Endothelial cell of umbilical vein (primary cell): ENCODE results near the gene NDUFAF2. TPM values are rescaled to one million over a fixed set of nuclear protein-coding genes. Genes with fewer than 3 reads are reported as not detected.

Source experiments
- BruUV-seq: library from RNA; stranded (reverse); fragments of 400-500 nt; replicated peaks from 2 replicates; lab custom pipeline; 2021; lab: Mats Ljungman, UMichigan
- CTCF ChIA-PET: fragments of 300-600, 350-600 bp; sonication (Branson Sonifier 250); formaldehyde crosslinking; loops from one replicate; lab custom pipeline; 2021; ENCODE audit warnings: antibody characterized with exemption, inconsistent platforms; lab: Charles Lee
- POLR2A ChIA-PET: fragments of 300-600, 350-600 bp; sonication (Branson Sonifier 250); formaldehyde crosslinking; loops from one replicate; lab custom pipeline; 2021; ENCODE audit warnings: antibody characterized with exemption, inconsistent platforms; lab: Charles Lee
- DNase-seq: peaks from one replicate; pipeline ENCODE4 v3.0.0-alpha.2; 2011; ENCODE audit warnings: low read depth, low spot score
- FAIRE-seq: peaks from 2 replicates; lab custom pipeline; 2011; peaks lifted over from hg19 to GRCh38; lab: Jason Lieb, UNC
- H2AFZ ChIP-seq: 2 replicates; pipeline ENCODE4 v1.6.0; 2012; ENCODE audit warnings: low read depth, low read length, control low read depth, inconsistent platforms
- H3K27ac ChIP-seq: 2 replicates; pipeline ENCODE4 v1.5.1; 2011; ENCODE audit warnings: low read depth, mild to moderate bottlenecking, control low read depth, low read length, moderate library complexity; ENCODE audit not compliant: insufficient read depth
- H3K27me3 ChIP-seq, 2 experiments: 2 replicates each; pipeline versions ENCODE4 v1.6.0 to v1.6.1; 2011; ENCODE audit warnings: low read length in 2 of 2, mixed read lengths in 1 of 2; ENCODE audit not compliant: control insufficient read depth in 2 of 2, insufficient read depth in 2 of 2
- H3K36me3 ChIP-seq, 2 experiments: 2 replicates in 1 of 2; 3 replicates in 1 of 2; pipeline ENCODE4 v1.5.1; 2011; ENCODE audit warnings: low read length in 2 of 2, mild to moderate bottlenecking in 1 of 2, moderate library complexity in 1 of 2; ENCODE audit not compliant: control insufficient read depth in 2 of 2, insufficient read depth in 2 of 2; ENCODE audit errors: extremely low read depth in 1 of 2
- H3K4me1 ChIP-seq: 3 replicates; pipeline ENCODE4 v1.5.1; 2011; ENCODE audit warnings: mild to moderate bottlenecking, low read length; ENCODE audit not compliant: control insufficient read depth, insufficient read depth; ENCODE audit errors: extremely low read depth
- H3K4me2 ChIP-seq: 2 replicates; pipeline ENCODE4 v1.6.1; 2011; ENCODE audit warnings: low read length, control low read depth, mixed read lengths; ENCODE audit not compliant: insufficient read depth
- H3K4me3 ChIP-seq, 3 experiments: fragments of 200-600 bp in 1 of 3; sonication (generic), shearing (Covaris generic) in 1 of 3; replicated peaks in 1 of 3; 2 replicates each; pipeline ENCODE4 v1.5.1; 2011 to 2016; ENCODE audit warnings: control low read depth in 3 of 3, low read length in 3 of 3, mild to moderate bottlenecking in 2 of 3, inconsistent platforms in 1 of 3, low read depth in 1 of 3, moderate library complexity in 1 of 3; ENCODE audit not compliant: insufficient read depth in 1 of 3
- H3K79me2 ChIP-seq: 2 replicates; pipeline ENCODE4 v1.6.0; 2012; ENCODE audit warnings: low read length, inconsistent platforms; ENCODE audit not compliant: control insufficient read depth, insufficient read depth
- H3K9ac ChIP-seq: replicated peaks from 2 replicates; pipeline ENCODE3; 2011; ENCODE audit warnings: low read length, control low read depth; ENCODE audit not compliant: insufficient read depth; ENCODE audit errors: extremely low read depth
- H3K9me1 ChIP-seq: replicated peaks from 3 replicates; pipeline ENCODE4 v1.6.0; 2011; ENCODE audit warnings: mild to moderate bottlenecking, low read length; ENCODE audit not compliant: control insufficient read depth, insufficient read depth; ENCODE audit errors: extremely low read depth
- H3K9me3 ChIP-seq: replicated peaks from 2 replicates; pipeline ENCODE4 v1.5.1; 2012; ENCODE audit warnings: low read length, inconsistent platforms; ENCODE audit not compliant: control insufficient read depth, insufficient read depth
- H4K20me1 ChIP-seq: replicated peaks from 2 replicates; pipeline ENCODE3; 2011; ENCODE audit warnings: mild to moderate bottlenecking, low read length; ENCODE audit not compliant: control insufficient read depth, insufficient read depth; ENCODE audit errors: extremely low read depth
- EZH2 ChIP-seq: IDR thresholded peaks from 2 replicates; pipeline ENCODE4 v1.6.1; 2012; ENCODE audit warnings: borderline replicate concordance, low read depth, mild to moderate bottlenecking, moderate library complexity, low read length, inconsistent platforms; ENCODE audit not compliant: severe bottlenecking
- FOS ChIP-seq: IDR thresholded peaks from 2 replicates; pipeline ENCODE4 v1.6.1; 2011; ENCODE audit warnings: mild to moderate bottlenecking, low read length, moderate library complexity, borderline replicate concordance; ENCODE audit not compliant: insufficient read depth
- GATA2 ChIP-seq: IDR thresholded peaks from 2 replicates; pipeline ENCODE4 v1.7.0; 2011; ENCODE audit warnings: low read depth, mild to moderate bottlenecking, moderate library complexity, mixed read lengths, low read length; ENCODE audit not compliant: insufficient read length, insufficient read depth
- JUN ChIP-seq: IDR thresholded peaks from 2 replicates; pipeline ENCODE4 v1.6.1; 2011; ENCODE audit warnings: borderline replicate concordance, low read depth; ENCODE audit not compliant: insufficient read length, insufficient read depth
- MYC ChIP-seq: IDR thresholded peaks from one replicate; pipeline ENCODE4 v1.6.1; 2011; ENCODE audit warnings: mild to moderate bottlenecking, low read depth, low read length
- POLR2A ChIP-seq: IDR thresholded peaks from 2 replicates; pipeline ENCODE4 v1.6.1; 2012; ENCODE audit warnings: low read depth, mild to moderate bottlenecking, control low read depth, low read length
- POLR2AphosphoS5 ChIP-seq: IDR thresholded peaks from 2 replicates; pipeline ENCODE4 v1.6.1; 2012; ENCODE audit warnings: low read depth, mild to moderate bottlenecking, control low read depth, low read length, moderate library complexity; ENCODE audit not compliant: insufficient read depth
- dilution Hi-C: fragments of 300-500 bp; cut with MboI; formaldehyde crosslinking; loops from one replicate; pipeline ENCODE4 v1.15.0; 2019; ENCODE audit warnings: low sequenced_read_pairs; ENCODE audit not compliant: extremely low pct_ligation_motif_present
- intact Hi-C: fragments of 100-400 bp; cut with micrococcal nuclease; formaldehyde crosslinking; loops from one replicate; pipeline ENCODE4 v1.10.0; 2022
- polyA plus RNA-seq, 4 experiments: library from polyadenylated mRNA; depleted of rRNA in 3 of 4; stranded (reverse) in 3 of 4; unstranded in 1 of 4; fragments of >200 nt; gene quantifications; 2 replicates each; pipeline versions ENCODE4 v1.2.1 to v1.2.3, GENCODE V29; 2011 to 2012; ENCODE audit warnings: missing spikeins in 1 of 4
- total RNA-seq: library from RNA; stranded (reverse); gene quantifications from 2 replicates; pipeline ENCODE4 v1.2.3, GENCODE V29; 2021
- TF ChIP-seq, protein P1 (sequence below), 2 donors: IDR thresholded peaks; 1 replicate in 1 of 2; 2 replicates in 1 of 2; pipeline ENCODE4 v1.5.1; 2011; ENCODE audit warnings: low read length in 2 of 2, mild to moderate bottlenecking in 2 of 2, moderate library complexity in 2 of 2, control low read depth in 1 of 2, inconsistent platforms in 1 of 2, low read depth in 1 of 2; ENCODE audit not compliant: insufficient read depth in 1 of 2; ENCODE audit errors: extremely low read depth in 1 of 2
- TF ChIP-seq, protein P2 (sequence below): IDR thresholded peaks from 2 replicates; pipeline ENCODE4 v1.6.1; 2011; ENCODE audit not compliant: insufficient read depth, insufficient read length

Gene NDUFAF2
- total and polyA plus RNA-seq, 2 donors (not counting 3 experiments of a cell fraction or from before 2014, with no cell fraction given): 10.7 to 39.9 TPM

DNA sequence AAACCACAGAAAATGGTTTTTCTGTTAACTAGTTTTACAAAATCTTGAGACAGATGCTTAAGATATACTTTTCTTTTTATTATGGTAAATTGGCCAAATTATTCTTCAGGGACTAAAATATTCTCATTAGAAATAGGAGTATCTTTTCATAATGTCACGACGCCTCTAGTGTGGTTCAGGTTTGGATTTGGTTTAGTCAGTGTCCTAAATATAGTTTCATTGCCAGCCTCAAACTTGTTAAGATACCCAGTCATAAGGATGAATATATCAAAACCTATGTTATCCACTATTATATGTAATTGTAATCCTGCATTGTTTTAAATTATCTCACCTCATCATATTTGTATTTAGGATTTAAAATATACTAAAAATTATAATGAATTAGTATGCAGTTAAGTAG is 13.7 kb downstream of the NDUFAF2 start:
- Histone ChIP-seq H3K27ac (no peak overlapping the region), H3K4me1 (no peaks in the 10 kb centered on the region), H4K20me1 (no peaks in the 10 kb centered on the region), H3K4me3 (no peak overlapping the region), H3K9me1 (no peaks in the 10 kb centered on the region), H3K9me3 (peaks cover 2% of the 10 kb centered on the region), H3K27me3 (no peaks in the 10 kb centered on the region), H3K4me2 (no peak overlapping the region), H3K9ac (no peak overlapping the region), H3K79me2 (peaks cover 38% of the 10 kb centered on the region), H2AFZ (no peak overlapping the region), H3K36me3 (no peaks in the 10 kb centered on the region)
- TF ChIP-seq, protein P1, sequence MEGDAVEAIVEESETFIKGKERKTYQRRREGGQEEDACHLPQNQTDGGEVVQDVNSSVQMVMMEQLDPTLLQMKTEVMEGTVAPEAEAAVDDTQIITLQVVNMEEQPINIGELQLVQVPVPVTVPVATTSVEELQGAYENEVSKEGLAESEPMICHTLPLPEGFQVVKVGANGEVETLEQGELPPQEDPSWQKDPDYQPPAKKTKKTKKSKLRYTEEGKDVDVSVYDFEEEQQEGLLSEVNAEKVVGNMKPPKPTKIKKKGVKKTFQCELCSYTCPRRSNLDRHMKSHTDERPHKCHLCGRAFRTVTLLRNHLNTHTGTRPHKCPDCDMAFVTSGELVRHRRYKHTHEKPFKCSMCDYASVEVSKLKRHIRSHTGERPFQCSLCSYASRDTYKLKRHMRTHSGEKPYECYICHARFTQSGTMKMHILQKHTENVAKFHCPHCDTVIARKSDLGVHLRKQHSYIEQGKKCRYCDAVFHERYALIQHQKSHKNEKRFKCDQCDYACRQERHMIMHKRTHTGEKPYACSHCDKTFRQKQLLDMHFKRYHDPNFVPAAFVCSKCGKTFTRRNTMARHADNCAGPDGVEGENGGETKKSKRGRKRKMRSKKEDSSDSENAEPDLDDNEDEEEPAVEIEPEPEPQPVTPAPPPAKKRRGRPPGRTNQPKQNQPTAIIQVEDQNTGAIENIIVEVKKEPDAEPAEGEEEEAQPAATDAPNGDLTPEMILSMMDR (IDR thresholded peaks at IDR 0.05; ENCODE audit: extremely low read depth in 1 of 2, insufficient read depth in 1 of 2, low read depth in 1 of 2, low read length in 2 of 2): no peak
- TF ChIP-seq JUN: no peak
- intact Hi-C loops (loop anchor here (1.0 to 10.0 kb wide), 5 partner anchors 96 to 1184 kb away; partner anchors contain the start of gene SMIM15), dilution Hi-C loops (no loop called here)
- DNase-seq: no peak
- ChIA-PET POLR2A (no interaction called here), CTCF (interaction anchor here (0.6 to 3.9 kb wide), 57 partner anchors 8 to 1190 kb away, joined by 3 to 43 read pairs (median 4); partner anchors contain the start of genes ERCC8, NDUFAF2, SMIM15 and ZSWIM6)
- FAIRE-seq: no peak
- no TSS peak for BruUV-seq

DNA sequence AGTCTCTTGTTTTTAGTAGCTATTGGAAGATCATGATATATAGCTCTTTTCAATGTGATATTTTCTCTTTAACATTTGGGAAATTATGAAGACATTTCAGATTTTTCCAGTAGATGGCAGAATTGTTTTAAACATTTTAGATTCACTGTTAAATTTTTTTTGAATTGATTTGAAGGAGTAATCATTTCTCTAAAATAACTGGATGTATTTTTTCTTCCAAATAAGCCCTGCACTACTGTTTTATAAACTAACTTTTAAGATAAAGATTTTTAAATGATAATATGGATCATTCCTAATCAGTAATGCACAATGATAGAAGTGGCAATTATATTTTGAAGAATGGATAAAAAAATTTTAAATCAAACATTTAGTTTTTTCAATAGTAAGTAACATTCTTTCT is 14.2 kb downstream of the NDUFAF2 start:
- Histone ChIP-seq H3K4me3 (no peak overlapping the region), H4K20me1 (no peaks in the 10 kb centered on the region), H3K27ac (no peak overlapping the region), H3K4me1 (no peaks in the 10 kb centered on the region), H3K36me3 (no peaks in the 10 kb centered on the region), H3K4me2 (no peak overlapping the region), H3K9ac (no peak overlapping the region), H3K9me1 (no peaks in the 10 kb centered on the region), H3K79me2 (peaks cover 34% of the 10 kb centered on the region), H3K9me3 (peaks cover 2% of the 10 kb centered on the region), H3K27me3 (no peaks in the 10 kb centered on the region), H2AFZ (no peak overlapping the region)
- POLR2A ChIA-PET: no interaction called here
- no TSS peak for BruUV-seq
- DNase-seq: peak; percentile 56
- CTCF ChIA-PET: interaction anchor here (0.6 to 3.9 kb wide), 57 partner anchors 8 to 1190 kb away, joined by 3 to 43 read pairs (median 4); partner anchors contain the start of genes ERCC8, NDUFAF2, SMIM15 and ZSWIM6
- no peak for FAIRE-seq
- intact Hi-C loops: loop anchor here (1.0 to 10.0 kb wide), 5 partner anchors 96 to 1184 kb away; partner anchors contain the start of gene SMIM15
- dilution Hi-C loops: no loop called here
- TF ChIP-seq MYC: no peak
- TF ChIP-seq POLR2A: no peak
- TF ChIP-seq, protein P2, sequence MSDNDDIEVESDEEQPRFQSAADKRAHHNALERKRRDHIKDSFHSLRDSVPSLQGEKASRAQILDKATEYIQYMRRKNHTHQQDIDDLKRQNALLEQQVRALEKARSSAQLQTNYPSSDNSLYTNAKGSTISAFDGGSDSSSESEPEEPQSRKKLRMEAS: no peak
- TF ChIP-seq EZH2: no peak
- TF ChIP-seq GATA2: no peak
- TF ChIP-seq, protein P1 (IDR thresholded peaks at IDR 0.05; ENCODE audit: extremely low read depth in 1 of 2, insufficient read depth in 1 of 2, low read depth in 1 of 2, low read length in 2 of 2): no peak
- TF ChIP-seq FOS: no peak
- TF ChIP-seq JUN: no peak
- no peak for TF ChIP-seq POLR2AphosphoS5
